ENCODE results near the gene ARHGAP24. TPM values are rescaled to one million over a fixed set of nuclear protein-coding genes. Genes with fewer than 3 reads are reported as not detected.

ARHGAP24 gene
- total RNA-seq (2013; cell fraction: nucleolus; rRNA removed) = 2.3 and 4.2 TPM in 2 replicates
- 0.38 and 0.73 TPM in 2 replicates for total RNA-seq (2014; rRNA removed)
- total RNA-seq (2014; rRNA removed; fragmentation: Illumina TruSeq; extraction: Trizol) = 0.78 and 0.85 TPM in 2 replicates
- 0.56 and 0.61 TPM in 2 replicates for total RNA-seq (2021)
- 1.4 TPM for polyA plus RNA-seq (2011; ENCODE audit: low read depth)
- 4.2 TPM in 2 replicates for polyA plus RNA-seq (2011; rRNA removed)
- 1.8 and 1.9 TPM in 2 replicates for polyA plus RNA-seq (2011; cell fraction: cytosol; rRNA removed)
- polyA plus RNA-seq (2011; cell fraction: nucleus; rRNA removed) = 3.3 and 3.4 TPM in 2 replicates
- polyA plus RNA-seq (2012) = 0.95 and 1.6 TPM in 2 replicates
- polyA plus RNA-seq (2014; fragmentation: Illumina TruSeq; extraction: Trizol) = 0.22 and 0.47 TPM in 2 replicates
- under 1 TPM; 0.10 to 0.35 TPM for polyA plus RNA-seq (2014; fragmentation: Nextera tagmentation; extraction: Ambion mirVana)
- polyA plus RNA-seq (2014; rRNA removed) = 0.24 and 0.73 TPM in 2 replicates
- under 1 TPM; 0.15 to 0.35 TPM for polyA plus RNA-seq (2016; fragmentation: Nextera tagmentation; extraction: Ambion mirVana)
- 10.0 and 17.3 TPM in 2 replicates for polyA minus RNA-seq (2011; rRNA and poly(A)+ RNA removed)
- polyA minus RNA-seq (2011; cell fraction: cytosol; rRNA and poly(A)+ RNA removed) = 2.8 and 3.2 TPM in 2 replicates
- polyA minus RNA-seq (2011; cell fraction: nucleus; rRNA and poly(A)+ RNA removed) = 19.0 and 29.4 TPM in 2 replicates
- Bru-seq, nascent RNA = percentile 36 among the genes with signal in this experiment
- BruChase-seq, experiment 1, labeled RNA remaining after a 6-hour chase = percentile 27 among the genes with signal in this experiment
- BruChase-seq, experiment 2, labeled RNA remaining after a 2-hour chase = percentile 29 among the genes with signal in this experiment
- long read RNA-seq, experiment 1, partial matches to known transcripts = 1 of 4 reads
- long read RNA-seq, experiment 1, other reads (novel, unspliced or antisense) = 2 of 4 reads
- long read RNA-seq, experiment 2, full-length matches to known transcripts = 20 of 35 reads
- long read RNA-seq, experiment 2, partial matches to known transcripts = 1 of 35 reads
- long read RNA-seq, experiment 2, other reads (novel, unspliced or antisense) = 14 of 35 reads

DNA sequence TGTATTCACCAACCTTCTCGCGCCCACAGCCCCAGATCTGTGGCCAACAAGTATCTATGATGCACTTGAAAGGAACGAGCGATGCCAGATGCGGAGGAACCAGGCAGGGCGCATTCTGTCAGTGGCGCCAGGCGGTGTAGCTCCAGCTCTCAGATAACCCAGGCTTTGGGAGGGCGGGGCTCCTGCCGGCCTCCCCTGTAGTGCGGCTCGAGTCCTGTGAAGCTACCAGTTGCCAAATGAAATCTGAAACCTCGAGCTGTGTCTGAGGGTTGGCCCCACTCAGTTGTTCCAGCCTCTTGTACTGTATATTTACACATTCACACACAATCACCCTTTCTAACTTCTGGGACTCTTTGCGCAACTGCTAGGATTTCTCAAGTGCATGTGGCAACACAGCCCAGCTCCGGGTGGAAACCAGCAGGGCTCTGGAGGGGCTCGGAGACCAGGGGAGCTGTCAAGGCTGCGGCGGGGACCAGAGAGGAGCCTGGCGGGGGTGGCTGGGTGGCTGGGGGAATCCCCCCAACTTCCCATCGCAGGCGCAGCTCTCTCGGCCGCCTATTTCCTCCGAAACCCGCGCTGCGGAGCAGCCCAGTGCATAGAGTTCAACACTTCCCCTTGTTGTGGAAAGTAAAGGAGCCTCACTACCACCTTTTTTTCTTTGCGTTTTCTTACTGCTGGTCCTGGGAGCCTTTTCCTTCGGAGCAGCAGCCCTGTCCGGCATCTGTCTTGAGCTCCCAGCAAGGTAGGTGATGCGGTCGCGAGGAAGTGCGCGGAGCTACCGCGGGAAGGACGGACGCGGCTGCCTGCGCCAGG, at the start of gene ARHGAP24:
ARHGAP24 (plus strand) TSS at position 333 of the 813 bp plus-strand sequence.
- ChIA-PET RAD21 (ENCODE audit: unreplicated experiment) (interaction anchor here (0.8 to 2.5 kb wide), 6 partner anchors 17 to 309 kb away, joined by 3 to 10 read pairs (median 3); no protein-coding TSS in a partner anchor), CTCF (interaction anchor here (0.8 to 2.0 kb wide), 4 partner anchors 10 to 272 kb away, joined by 3 to 9 read pairs (median 5); no protein-coding TSS in a partner anchor), SMC1A (ENCODE audit: uncharacterized antibody, unreplicated experiment) (interaction anchor here (0.8 to 2.2 kb wide), 9 partner anchors 13 to 266 kb away, joined by 3 to 6 read pairs (median 3); no protein-coding TSS in a partner anchor), POLR2A (interaction anchor here (0.6 to 1.0 kb wide), 3 partner anchors 259 to 1876 kb away, joined by 3 read pairs; no protein-coding TSS in a partner anchor)
- Histone ChIP-seq H3K36me3 (ENCODE audit: control insufficient read depth in 2 of 2, insufficient read depth in 2 of 2, low read length in 1 of 2) (no peaks in the 10 kb centered on the region), H3K79me2 (ENCODE audit: control insufficient read depth, insufficient read depth, low read length) (no peaks in the 10 kb centered on the region; the same call in 1 of the 2 replicates), H2AFZ (ENCODE audit: control insufficient read depth, low read depth, low read length) (peak within 1 kb of the TSS; percentile 74), H4K20me1 (ENCODE audit: control insufficient read depth, insufficient read depth) (no peaks in the 10 kb centered on the region), H3K4me3 (peak within 1 kb of the TSS; percentile 62), H3K4me1 (ENCODE audit: control insufficient read depth, insufficient read depth, low read length) (peaks cover 5% of the 10 kb centered on the region), H3K9ac (ENCODE audit: control insufficient read depth, insufficient read depth, low read length) (no peak within 1 kb of the TSS), H3K27ac (ENCODE audit: control insufficient read depth, insufficient read depth) (no peak within 1 kb of the TSS), H3K9me3 (replicated peaks; ENCODE audit: control insufficient read depth, insufficient read depth, low read length) (no peaks in the 10 kb centered on the region), H3K27me3 (replicated peaks in 1 of 2; ENCODE audit: control insufficient read depth in 2 of 2, insufficient read depth in 2 of 2, low read length in 1 of 2) (peaks cover 0 to 2% of the 10 kb centered on the region in 2 experiments; a peak in 1 of 4 replicates), H3K4me2 (ENCODE audit: control insufficient read depth, insufficient read depth) (peak within 1 kb of the TSS; percentile 79)
- DNase-seq (ENCODE audit: low read depth, low spot score) = peak; percentile 51
- BruUV-seq (replicated peaks) = no TSS peak
- in situ Hi-C loops (cut with MboI) (no loop called here), intact Hi-C loops (cut with micrococcal nuclease; ENCODE audit: unreplicated experiment) (loop anchor here (5.0 kb wide), 1 partner anchor 272 kb away; no protein-coding TSS in a partner anchor)
- 4% methylated on average over 41 of the region's 41 CpGs for WGBS (ENCODE audit: insufficient coverage, insufficient replicate concordance, low lambda C conversion rate, missing lambda C conversion rate)
- peak; percentile 79 for FAIRE-seq
- ATAC-seq = peak; percentile 88
- TF ChIP-seq SIX5 (IDR thresholded peaks at IDR 0.05; ENCODE audit: low read depth, low read length, severe bottlenecking) = no peak
- no peak for TF ChIP-seq NRF1 (conservative IDR thresholded peaks at IDR 0.05; ENCODE audit: low read depth, low read length)
- TF ChIP-seq ZNF384 (IDR thresholded peaks at IDR 0.05; ENCODE audit: borderline replicate concordance, low read depth, low read length) = no peak
- peak in 1 of 2 experiments; percentile 4; a peak in 1 of 4 replicates for TF ChIP-seq BHLHE40 (IDR thresholded peaks at IDR 0.05; ENCODE audit: borderline replicate concordance in 1 of 2, low read depth in 2 of 2, low read length in 1 of 2)
- peak in 1 of 2 experiments; percentile 48; a peak in 1 of 4 replicates for TF ChIP-seq ETV6 (conservative IDR thresholded peaks at IDR 0.05 in 1 of 2, IDR thresholded peaks at IDR 0.05 in 1 of 2; ENCODE audit: borderline replicate concordance in 1 of 2, low read depth in 1 of 2)
- TF ChIP-seq MEF2A (IDR thresholded peaks at IDR 0.05; ENCODE audit: insufficient read depth, low read depth, low read length) = no peak
- TF ChIP-seq MTA2 (IDR thresholded peaks at IDR 0.05; ENCODE audit: low read depth) = no peak
- peak; percentile 54; the same call in 1 of the 2 replicates for TF ChIP-seq DPF2 (IDR thresholded peaks at IDR 0.05)
- TF ChIP-seq SPI1 (IDR thresholded peaks at IDR 0.05; ENCODE audit: borderline replicate concordance, insufficient read depth, low read depth, low read length) = peak; percentile 21; the same call in 1 of the 2 replicates
- TF ChIP-seq JUND (IDR thresholded peaks at IDR 0.05; ENCODE audit: low read depth, low read length) = no peak
- TF ChIP-seq IKZF2 (IDR thresholded peaks at IDR 0.05) = 0 out of 4 replicates have a peak, but pooled peaks have one; percentile 30 to 49
- TF ChIP-seq PAX5 (IDR thresholded peaks at IDR 0.05; ENCODE audit: borderline replicate concordance, low read depth, low read length) = peak; percentile 4; the same call in 1 of the 2 replicates
- TF ChIP-seq NR2F1 (conservative IDR thresholded peaks at IDR 0.05) = 0 out of 2 replicates have a peak, but pooled peaks have one; percentile 14
- TF ChIP-seq, protein P1, sequence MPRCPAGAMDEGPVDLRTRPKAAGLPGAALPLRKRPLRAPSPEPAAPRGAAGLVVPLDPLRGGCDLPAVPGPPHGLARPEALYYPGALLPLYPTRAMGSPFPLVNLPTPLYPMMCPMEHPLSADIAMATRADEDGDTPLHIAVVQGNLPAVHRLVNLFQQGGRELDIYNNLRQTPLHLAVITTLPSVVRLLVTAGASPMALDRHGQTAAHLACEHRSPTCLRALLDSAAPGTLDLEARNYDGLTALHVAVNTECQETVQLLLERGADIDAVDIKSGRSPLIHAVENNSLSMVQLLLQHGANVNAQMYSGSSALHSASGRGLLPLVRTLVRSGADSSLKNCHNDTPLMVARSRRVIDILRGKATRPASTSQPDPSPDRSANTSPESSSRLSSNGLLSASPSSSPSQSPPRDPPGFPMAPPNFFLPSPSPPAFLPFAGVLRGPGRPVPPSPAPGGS (IDR thresholded peaks at IDR 0.05; ENCODE audit: borderline replicate concordance, insufficient read depth, low read depth, low read length, poor library complexity, severe bottlenecking) = peak; percentile 31
- TF ChIP-seq EGR1 (IDR thresholded peaks at IDR 0.05; ENCODE audit: borderline replicate concordance in 1 of 2, low read depth in 2 of 2, low read length in 2 of 2) = peak in 1 of 2 experiments; percentile 84; a peak in 1 of 3 replicates
- TF ChIP-seq SMAD1 (IDR thresholded peaks at IDR 0.05; ENCODE audit: low read depth, partially characterized antibody) = no peak
